Neural cell (in vitro differentiated cells): ENCODE data around the gene IPO4. TPM values are rescaled to one million over a fixed set of nuclear protein-coding genes. Genes with fewer than 3 reads are reported as not detected.

Experiments used
- H2AFZ ChIP-seq: fragments of 200-600, 300-800 bp; sonication (generic), shearing (Covaris generic); 2 replicates; pipeline ENCODE4 v1.6.0; 2014; ENCODE audit warnings: low read depth, mild to moderate bottlenecking, antibody characterized with exemption, low read length, moderate library complexity
- H3F3A ChIP-seq: fragments of 200-600 bp; shearing (Covaris generic); 2 replicates; pipeline ENCODE4 v1.6.1; 2016; ENCODE audit warnings: mild to moderate bottlenecking, moderate library complexity, mixed read lengths, antibody characterized with exemption, low read length; ENCODE audit not compliant: insufficient read depth, poor library complexity, severe bottlenecking
- H3K27ac ChIP-seq: fragments of 200-600, 300-800 bp; sonication (generic), shearing (Covaris generic); 2 replicates; pipeline ENCODE4 v1.5.1; 2014; ENCODE audit warnings: mild to moderate bottlenecking, low read length, moderate library complexity
- H3K27me3 ChIP-seq: fragments of 300-800, 200-600 bp; sonication (generic), shearing (Covaris generic); 2 replicates; pipeline ENCODE4 v1.6.0; 2014; ENCODE audit warnings: mild to moderate bottlenecking, low read depth, low read length, moderate library complexity; ENCODE audit not compliant: insufficient read depth
- H3K36me3 ChIP-seq: fragments of 300-800, 200-600 bp; sonication (generic), shearing (Covaris generic); 2 replicates; pipeline ENCODE4 v1.5.1; 2014; ENCODE audit warnings: mild to moderate bottlenecking, antibody characterized with exemption, low read length, moderate library complexity; ENCODE audit not compliant: insufficient read depth
- H3K4me2 ChIP-seq: fragments of 300-800, 200-600 bp; sonication (generic), shearing (Covaris generic); 2 replicates; pipeline ENCODE4 v1.6.0; 2014; ENCODE audit warnings: mild to moderate bottlenecking, low read length
- H3K4me3 ChIP-seq: fragments of 300-800, 200-600 bp; sonication (generic), shearing (Covaris generic); 2 replicates; pipeline ENCODE4 v1.5.1; 2014; ENCODE audit warnings: mild to moderate bottlenecking, low read length, moderate library complexity
- H3K79me2 ChIP-seq: fragments of 200-600 bp; shearing (Covaris generic); replicated peaks from 2 replicates; pipeline ENCODE4 v1.6.0; 2014; ENCODE audit warnings: mild to moderate bottlenecking, low read length, moderate library complexity; ENCODE audit not compliant: insufficient read depth
- H3K9ac ChIP-seq: fragments of 300-800, 200-600 bp; sonication (generic), shearing (Covaris generic); 2 replicates; pipeline ENCODE4 v1.6.1; 2016; ENCODE audit warnings: mild to moderate bottlenecking, low read length, mixed read lengths
- H3K9me2 ChIP-seq: fragments of 200-600 bp; shearing (Covaris generic); 2 replicates; pipeline ENCODE4 v1.6.1; 2016; ENCODE audit warnings: mild to moderate bottlenecking, low read length, mixed read lengths; ENCODE audit not compliant: insufficient read depth
- H3K9me3 ChIP-seq: fragments of 200-600, 300-800 bp; sonication (generic), shearing (Covaris generic); 2 replicates; pipeline ENCODE4 v1.6.1; 2016; ENCODE audit warnings: mild to moderate bottlenecking, mixed run types, low read length, moderate library complexity, mixed read lengths
- H4K20me1 ChIP-seq: fragments of 200-600 bp; shearing (Covaris generic); 2 replicates; pipeline ENCODE4 v1.6.1; 2016; ENCODE audit warnings: mild to moderate bottlenecking, mixed run types; ENCODE audit not compliant: insufficient read depth
- CTCF ChIP-seq: fragments of 450-650 bp; IDR thresholded peaks from 2 replicates; pipeline ENCODE4 v1.5.1; 2014; ENCODE audit warnings: antibody characterized with exemption, mild to moderate bottlenecking, moderate library complexity; ENCODE audit not compliant: poor library complexity, severe bottlenecking
- EP300 ChIP-seq: fragments of 450-650 bp; conservative IDR thresholded peaks from 2 replicates; pipeline ENCODE4 v1.6.1; 2014; ENCODE audit warnings: antibody characterized with exemption, mild to moderate bottlenecking, moderate library complexity; ENCODE audit not compliant: poor library complexity, severe bottlenecking
- EZH2 ChIP-seq: fragments of 200-600, 300-800 bp; shearing (Covaris generic), sonication (generic); IDR thresholded peaks from 2 replicates; pipeline ENCODE4 v1.6.1; 2014; ENCODE audit warnings: antibody characterized with exemption, low read length, borderline replicate concordance, mild to moderate bottlenecking; ENCODE audit not compliant: insufficient read depth, poor library complexity, severe bottlenecking
- MXI1 ChIP-seq: fragments of 450-650 bp; conservative IDR thresholded peaks from 2 replicates; pipeline ENCODE4 v1.6.1; 2014; ENCODE audit warnings: antibody characterized with exemption, mild to moderate bottlenecking; ENCODE audit not compliant: poor library complexity, severe bottlenecking
- POLR2AphosphoS5 ChIP-seq: IDR thresholded peaks from 2 replicates; pipeline ENCODE4 v1.6.1; 2012
- RAD21 ChIP-seq: fragments of 450-650 bp; conservative IDR thresholded peaks from 2 replicates; pipeline ENCODE4 v1.6.1; 2014; ENCODE audit warnings: antibody characterized with exemption, mild to moderate bottlenecking, moderate library complexity
- REST ChIP-seq: IDR thresholded peaks from 2 replicates; pipeline ENCODE4 v1.6.1; 2012; ENCODE audit warnings: borderline replicate concordance
- SMC3 ChIP-seq: fragments of 450-650 bp; conservative IDR thresholded peaks from 2 replicates; pipeline ENCODE4 v1.6.1; 2014; ENCODE audit warnings: antibody characterized with exemption, mild to moderate bottlenecking, moderate library complexity; ENCODE audit not compliant: poor library complexity
- TAF1 ChIP-seq: IDR thresholded peaks from 2 replicates; pipeline ENCODE4 v1.6.1; 2012; ENCODE audit warnings: low read depth
- polyA plus RNA-seq: library from polyadenylated mRNA; depleted of rRNA; stranded (reverse); fragments of >200 nt; gene quantifications from 2 replicates; pipeline ENCODE4 v1.2.3, GENCODE V29; 2014

Gene IPO4
- polyA plus RNA-seq, 1 donor from 2014 or later = 9.2 TPM

GRCh38 chr14:24135584-24135833 is 53.1 kb downstream of the IPO4 start:
- TF ChIP-seq REST (no peak), MXI1 (no peak), TAF1 (no peak), CTCF (no peak), EZH2 (no peak), EP300 (no peak), RAD21 (no peak), POLR2AphosphoS5 (no peak), SMC3 (no peak)
- Histone ChIP-seq H3K27ac (no peak overlapping the region), H3K9ac (peak overlapping the region; percentile 67)

GRCh38 chr14:24133735-24134134 is 54.9 kb downstream of the IPO4 start:
- H3K27me3 ChIP-seq = no peaks in the 10 kb centered on the region
- H3K4me3 ChIP-seq = no peak overlapping the region
- H3K9ac ChIP-seq = no peak overlapping the region
- no peaks in the 10 kb centered on the region for H3K9me2 ChIP-seq
- no peak overlapping the region for H3K27ac ChIP-seq
- no peak overlapping the region for H3K4me2 ChIP-seq
- H2AFZ ChIP-seq = no peak overlapping the region
- no peak for TF ChIP-seq CTCF
- TF ChIP-seq EP300 = no peak
- no peak for TF ChIP-seq SMC3
- no peak for TF ChIP-seq RAD21
- TF ChIP-seq REST = no peak
- no peak for TF ChIP-seq MXI1
- TF ChIP-seq EZH2 = no peak
- TF ChIP-seq TAF1 = no peak
- no peak for TF ChIP-seq POLR2AphosphoS5
- H4K20me1 ChIP-seq = no peaks in the 10 kb centered on the region
- H3K36me3 ChIP-seq = no peaks in the 10 kb centered on the region
- no peaks in the 10 kb centered on the region for H3K9me3 ChIP-seq
- no peaks in the 10 kb centered on the region for H3F3A ChIP-seq
- no peaks in the 10 kb centered on the region for H3K79me2 ChIP-seq

More at GRCh38 chr14:24135584-24135833, 53.1 kb downstream of the IPO4 start:
- Histone ChIP-seq H3K4me2 (peak overlapping the region; percentile 52), H3K79me2 (peaks cover 10% of the 10 kb centered on the region), H2AFZ (peak overlapping the region; percentile 51), H3K9me3 (no peaks in the 10 kb centered on the region), H3K4me3 (peak overlapping the region; percentile 74), H3F3A (peaks cover under 1% of the 10 kb centered on the region), H3K9me2 (no peaks in the 10 kb centered on the region), H3K36me3 (no peaks in the 10 kb centered on the region), H4K20me1 (no peaks in the 10 kb centered on the region), H3K27me3 (no peaks in the 10 kb centered on the region)
